OCI-LY7 (cell line): ENCODE data around the gene HS3ST3A1.

Source experiments
- EZH2phosphoT487 ChIP-seq: fragments of 200-600 bp; sonication (generic); IDR thresholded peaks from 2 replicates; pipeline ENCODE4 v1.6.1; 2018; ENCODE audit warnings: low read depth, borderline replicate concordance, mild to moderate bottlenecking, mixed run types, antibody characterized with exemption, low read length, moderate library complexity, mixed read lengths
- TF ChIP-seq, protein P1 (sequence below): fragments of 200-600 bp; sonication (generic); conservative IDR thresholded peaks from 2 replicates; pipeline ENCODE4 v1.5.1; 2014; ENCODE audit warnings: mild to moderate bottlenecking, antibody characterized with exemption, low read length, moderate library complexity, mixed read lengths

DNA sequence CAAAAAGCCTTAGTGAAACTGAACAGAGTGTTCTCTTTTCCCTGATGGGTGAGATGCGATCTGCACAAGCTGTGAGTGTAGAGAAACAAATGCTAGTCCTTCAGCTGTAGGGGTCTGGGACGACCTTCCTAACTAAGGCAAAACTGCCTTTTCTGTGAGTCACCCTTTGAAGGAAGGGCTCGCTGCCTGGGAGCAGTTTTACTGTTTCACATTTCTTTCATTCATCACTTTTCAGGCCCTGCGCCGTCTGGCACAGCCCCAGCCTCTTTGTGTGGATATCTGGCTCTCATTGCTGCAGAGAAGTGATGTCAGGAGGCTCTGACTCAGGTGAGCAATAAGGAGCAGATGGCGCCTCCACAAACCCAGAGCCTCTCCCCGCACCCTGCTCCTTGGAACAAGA is 57.4 kb downstream of the HS3ST3A1 start:
- TF ChIP-seq, protein P1, sequence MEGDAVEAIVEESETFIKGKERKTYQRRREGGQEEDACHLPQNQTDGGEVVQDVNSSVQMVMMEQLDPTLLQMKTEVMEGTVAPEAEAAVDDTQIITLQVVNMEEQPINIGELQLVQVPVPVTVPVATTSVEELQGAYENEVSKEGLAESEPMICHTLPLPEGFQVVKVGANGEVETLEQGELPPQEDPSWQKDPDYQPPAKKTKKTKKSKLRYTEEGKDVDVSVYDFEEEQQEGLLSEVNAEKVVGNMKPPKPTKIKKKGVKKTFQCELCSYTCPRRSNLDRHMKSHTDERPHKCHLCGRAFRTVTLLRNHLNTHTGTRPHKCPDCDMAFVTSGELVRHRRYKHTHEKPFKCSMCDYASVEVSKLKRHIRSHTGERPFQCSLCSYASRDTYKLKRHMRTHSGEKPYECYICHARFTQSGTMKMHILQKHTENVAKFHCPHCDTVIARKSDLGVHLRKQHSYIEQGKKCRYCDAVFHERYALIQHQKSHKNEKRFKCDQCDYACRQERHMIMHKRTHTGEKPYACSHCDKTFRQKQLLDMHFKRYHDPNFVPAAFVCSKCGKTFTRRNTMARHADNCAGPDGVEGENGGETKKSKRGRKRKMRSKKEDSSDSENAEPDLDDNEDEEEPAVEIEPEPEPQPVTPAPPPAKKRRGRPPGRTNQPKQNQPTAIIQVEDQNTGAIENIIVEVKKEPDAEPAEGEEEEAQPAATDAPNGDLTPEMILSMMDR, result no peak
- no peak for TF ChIP-seq EZH2phosphoT487
